HCT116 (cell line): ENCODE results near the gene CTTNBP2. TPM values are rescaled to one million over a fixed set of nuclear protein-coding genes. Genes with fewer than 3 reads are reported as not detected.

Experiments
- ATAC-seq: fragments of 200-7000 bp; cut with Tn5 transposase; 2 replicates; pipeline ENCODE4 v1.9.1; 2020; ENCODE audit warnings: mild to moderate bottlenecking, moderate library complexity
- BruUV-seq: library from RNA; stranded (reverse); fragments of 400-500 nt; replicated peaks from 2 replicates; lab custom pipeline; 2021; lab: Mats Ljungman, UMichigan
- CTCF ChIA-PET: fragments of 300-600 bp; sonication (Branson Sonifier 250); formaldehyde crosslinking; loops from one replicate; lab custom pipeline; 2021; ENCODE audit warnings: antibody characterized with exemption; lab: Charles Lee
- POLR2A ChIA-PET: fragments of 300-600, 350-600 bp; sonication (Branson Sonifier 250); formaldehyde crosslinking; loops from one replicate; lab custom pipeline; 2021; ENCODE audit warnings: antibody characterized with exemption; lab: Charles Lee
- RAD21 ChIA-PET, 2 experiments: fragments of 300-600 bp; sonication (Branson Sonifier 250); formaldehyde crosslinking; loops; one replicate each; lab custom pipeline; 2023; ENCODE audit warnings: low total read pairs in 2 of 2; ENCODE audit not compliant: uncharacterized antibody in 2 of 2, unreplicated experiment in 2 of 2, low non-redundant PET in 1 of 2; lab: Charles Lee
- DNase-seq: peaks from one replicate; pipeline ENCODE4 v3.0.0-alpha.2; 2010; ENCODE audit warnings: low read depth, low spot score
- H2AFZ ChIP-seq: fragments of 200-600 bp; shearing (Covaris generic), sonication (generic); 2 replicates; pipeline ENCODE4 v1.6.1; 2017; ENCODE audit warnings: low read depth, mixed run types, mixed read lengths, antibody characterized with exemption, low read length; ENCODE audit not compliant: poor library complexity, severe bottlenecking
- H3K27ac ChIP-seq: 2 replicates; pipeline ENCODE4 v1.5.1; 2012; ENCODE audit warnings: low read depth, low read length
- H3K27me3 ChIP-seq: fragments of 200-600 bp; sonication (generic); 2 replicates; pipeline ENCODE4 v1.6.1; 2016; ENCODE audit warnings: mixed run types, low read length, mixed read lengths; ENCODE audit not compliant: insufficient read depth
- H3K36me3 ChIP-seq, 2 experiments: fragments of 200-500 bp in 1 of 2; fragments of 200-600 bp in 1 of 2; sonication (Bioruptor generic) in 1 of 2; sonication (generic) in 1 of 2; 2 replicates each; pipeline versions ENCODE4 v1.5.1 to v1.6.1; 2014 to 2016; ENCODE audit warnings: low read length in 2 of 2, inconsistent platforms in 1 of 2, mixed read lengths in 1 of 2, mixed run types in 1 of 2; ENCODE audit not compliant: insufficient read depth in 2 of 2, control insufficient read depth in 1 of 2
- H3K4me1 ChIP-seq, 2 experiments: fragments of 200-600 bp in 1 of 2; sonication (generic) in 1 of 2; 2 replicates each; pipeline versions ENCODE4 v1.5.1 to v1.6.1; 2012 to 2017; ENCODE audit warnings: low read length in 2 of 2, inconsistent platforms in 1 of 2, mild to moderate bottlenecking in 1 of 2, mixed read lengths in 1 of 2, mixed run types in 1 of 2, moderate library complexity in 1 of 2; ENCODE audit not compliant: insufficient read depth in 2 of 2, control insufficient read depth in 1 of 2
- H3K4me2 ChIP-seq: fragments of 200-600 bp; sonication (generic); 2 replicates; pipeline ENCODE4 v1.6.1; 2017; ENCODE audit warnings: mixed run types, low read length, mixed read lengths
- H3K4me3 ChIP-seq, 2 experiments: fragments of 200-600 bp in 1 of 2; sonication (generic) in 1 of 2; replicated peaks in 1 of 2; 2 replicates each; pipeline ENCODE4 v1.5.1; 2011 to 2016; ENCODE audit warnings: low read length in 2 of 2, control low read depth in 1 of 2, low read depth in 1 of 2, mild to moderate bottlenecking in 1 of 2, mixed read lengths in 1 of 2, mixed run types in 1 of 2
- H3K79me2 ChIP-seq: fragments of 200-600 bp; sonication (generic); 2 replicates; pipeline ENCODE4 v1.6.1; 2017; ENCODE audit warnings: mild to moderate bottlenecking, mixed run types, low read length, moderate library complexity, mixed read lengths; ENCODE audit not compliant: insufficient read depth
- H3K9ac ChIP-seq: fragments of 200-600 bp; sonication (generic); 2 replicates; pipeline ENCODE4 v1.6.1; 2016; ENCODE audit warnings: low read length, mixed read lengths
- H3K9me2 ChIP-seq: fragments of 200-600 bp; sonication (generic), shearing (Covaris generic); 2 replicates; pipeline ENCODE4 v1.6.1; 2017; ENCODE audit warnings: mixed run types, mild to moderate bottlenecking, moderate library complexity; ENCODE audit not compliant: insufficient read depth
- H3K9me3 ChIP-seq, 2 experiments: fragments of 200-500 bp in 1 of 2; fragments of 200-600 bp in 1 of 2; sonication (Bioruptor generic) in 1 of 2; sonication (generic) in 1 of 2; 2 replicates each; pipeline ENCODE4 v1.6.1; 2014 to 2017; ENCODE audit warnings: low read length in 2 of 2, mixed read lengths in 2 of 2, inconsistent platforms in 1 of 2, low read depth in 1 of 2, mild to moderate bottlenecking in 1 of 2, mixed run types in 1 of 2, moderate library complexity in 1 of 2; ENCODE audit not compliant: control insufficient read depth in 1 of 2, insufficient read depth in 1 of 2
- H4K20me1 ChIP-seq: fragments of 200-600 bp; sonication (generic), shearing (Covaris generic); 2 replicates; pipeline ENCODE4 v1.6.1; 2017; ENCODE audit warnings: mixed run types, mild to moderate bottlenecking, moderate library complexity; ENCODE audit not compliant: insufficient read depth
- ATF3 ChIP-seq: IDR thresholded peaks from 2 replicates; pipeline ENCODE4 v1.6.1; 2012
- CBX3 ChIP-seq: IDR thresholded peaks from 2 replicates; pipeline ENCODE4 v1.6.1; 2012; ENCODE audit warnings: low read depth
- CEBPB ChIP-seq: IDR thresholded peaks from 2 replicates; pipeline ENCODE4 v1.6.1; 2012; ENCODE audit warnings: low read depth
- CTCF ChIP-seq, 3 experiments: fragments of 200-600 bp in 1 of 3; sonication (generic) in 1 of 3; IDR thresholded peaks in 2 of 3; conservative IDR thresholded peaks in 1 of 3; 2 replicates each; pipeline ENCODE4 v1.5.1; 2012 to 2017; ENCODE audit warnings: low read depth in 2 of 3, low read length in 2 of 3, antibody characterized with exemption in 1 of 3, borderline replicate concordance in 1 of 3, control low read depth in 1 of 3, mild to moderate bottlenecking in 1 of 3, mixed read lengths in 1 of 3, mixed run types in 1 of 3, moderate library complexity in 1 of 3; ENCODE audit not compliant: insufficient read depth in 1 of 3
- EGR1 ChIP-seq: IDR thresholded peaks from 2 replicates; pipeline ENCODE4 v1.6.1; 2012; ENCODE audit warnings: low read depth
- ELF1 ChIP-seq: IDR thresholded peaks from 2 replicates; pipeline ENCODE4 v1.6.1; 2012; ENCODE audit warnings: low read depth, borderline replicate concordance
- EZH2 ChIP-seq: fragments of 200-600 bp; sonication (generic); IDR thresholded peaks from 2 replicates; pipeline ENCODE4 v1.6.1; 2017; ENCODE audit warnings: antibody characterized with exemption, mixed run types
- EZH2phosphoT487 ChIP-seq: fragments of 200-600 bp; IDR thresholded peaks from 2 replicates; pipeline ENCODE4 v1.6.1; 2018; ENCODE audit warnings: antibody characterized with exemption, borderline replicate concordance
- FOSL1 ChIP-seq: IDR thresholded peaks from 2 replicates; pipeline ENCODE4 v1.6.1; 2012; ENCODE audit warnings: low read depth
- MAX ChIP-seq: IDR thresholded peaks from 2 replicates; pipeline ENCODE4 v1.6.1; 2012
- POLR2A ChIP-seq: IDR thresholded peaks from 2 replicates; pipeline ENCODE4 v1.7.0; 2011; ENCODE audit warnings: borderline replicate concordance; ENCODE audit not compliant: insufficient read depth, insufficient read length; ENCODE audit errors: extremely low read depth
- RAD21 ChIP-seq: IDR thresholded peaks from 2 replicates; pipeline ENCODE4 v1.6.1; 2012; ENCODE audit warnings: low read depth, mild to moderate bottlenecking
- REST ChIP-seq: IDR thresholded peaks from 2 replicates; pipeline ENCODE4 v1.6.1; 2012; ENCODE audit warnings: low read depth
- SIN3A ChIP-seq: IDR thresholded peaks from 2 replicates; pipeline ENCODE4 v1.6.1; 2012; ENCODE audit warnings: low read depth
- SRF ChIP-seq: IDR thresholded peaks from 2 replicates; pipeline ENCODE4 v1.6.1; 2012; ENCODE audit warnings: low read depth
- TCF7L2 ChIP-seq: IDR thresholded peaks from 2 replicates; pipeline ENCODE4 v1.7.0; 2011; ENCODE audit warnings: borderline replicate concordance, inconsistent platforms; ENCODE audit not compliant: insufficient read depth, insufficient read length; ENCODE audit errors: extremely low read depth
- YY1 ChIP-seq: IDR thresholded peaks from 2 replicates; pipeline ENCODE4 v1.6.1; 2011; ENCODE audit warnings: low read length, low read depth, moderate library complexity, mild to moderate bottlenecking; ENCODE audit not compliant: insufficient replicate concordance; ENCODE audit errors: extremely low read depth
- ZBTB33 ChIP-seq: IDR thresholded peaks from 2 replicates; pipeline ENCODE4 v1.6.1; 2011; ENCODE audit warnings: mild to moderate bottlenecking, low read length, moderate library complexity; ENCODE audit not compliant: insufficient replicate concordance; ENCODE audit errors: extremely low read depth
- ZFX ChIP-seq: fragments of 450-650 bp; IDR thresholded peaks from 2 replicates; pipeline ENCODE4 v1.6.1; 2017
- ZNF274 ChIP-seq: fragments of 200-500 bp; sonication (Bioruptor generic); IDR thresholded peaks from 2 replicates; pipeline ENCODE4 v1.6.1; 2014; ENCODE audit warnings: mild to moderate bottlenecking, low read depth, low read length, inconsistent platforms
- intact Hi-C: fragments of 100-400 bp; cut with micrococcal nuclease; formaldehyde crosslinking; loops from 2 replicates; pipeline ENCODE4 v1.10.0; 2022
- total RNA-seq: library from RNA; stranded (reverse); gene quantifications from one replicate; pipeline ENCODE4 v1.2.1, GENCODE V29; 2021; ENCODE audit not compliant: unreplicated experiment

CTTNBP2 gene
- total RNA-seq, 1 experiment from 2014 or later: 5.4 TPM

GRCh38 chr7:117769085-117769484 lies 104.2 kb downstream of the CTTNBP2 start:
- Histone ChIP-seq H3K4me3 (no peak overlapping the region), H3K27me3 (no peaks in the 10 kb centered on the region), H3K27ac (no peak overlapping the region), H3K4me1 (no peaks in the 10 kb centered on the region), H3K9me2 (0 out of 2 replicates have a peak, but pooled peaks cover 3% of the 10 kb centered on the region), H2AFZ (no peak overlapping the region), H3K79me2 (no peaks in the 10 kb centered on the region), H3K9ac (no peak overlapping the region), H4K20me1 (no peaks in the 10 kb centered on the region), H3K4me2 (no peak overlapping the region), H3K9me3 (no peaks in the 10 kb centered on the region)
- POLR2A ChIA-PET: no interaction called here
- ATAC-seq: no peak
- RAD21 ChIA-PET: no interaction called here
- intact Hi-C loops: no loop called here
- CTCF ChIA-PET: no interaction called here
- DNase-seq: no peak
- BruUV-seq: no TSS peak
- TF ChIP-seq EZH2phosphoT487: no peak
- no peak for TF ChIP-seq CEBPB
- TF ChIP-seq EGR1: no peak
- no peak for TF ChIP-seq TCF7L2
- TF ChIP-seq ZNF274: no peak
- no peak for TF ChIP-seq ZBTB33
- TF ChIP-seq ZFX: no peak
- no peak for TF ChIP-seq ATF3
- TF ChIP-seq EZH2: no peak
- TF ChIP-seq FOSL1: no peak
- TF ChIP-seq CBX3: no peak
- TF ChIP-seq SIN3A: no peak
- no peak for TF ChIP-seq SRF
- TF ChIP-seq MAX: no peak
- no peak for TF ChIP-seq YY1
- no peak for TF ChIP-seq CTCF (IDR thresholded peaks at IDR 0.05 in 2 of 3, conservative IDR thresholded peaks at IDR 0.05 in 1 of 3; ENCODE audit: borderline replicate concordance in 1 of 3, insufficient read depth in 1 of 3, low read depth in 2 of 3, low read length in 2 of 3)
- TF ChIP-seq POLR2A: no peak
- TF ChIP-seq RAD21: no peak
- TF ChIP-seq ELF1: no peak
- TF ChIP-seq REST: no peak
- TF ChIP-seq, all 23 proteins: peak for 0
- H3K36me3 ChIP-seq: no peaks in the 10 kb centered on the region
